Breast epithelium (tissue), 3 donors: ENCODE data around the gene RPL23.
"Not testable (repeated sequence)": the region's sequence is repeated elsewhere in the genome, so short reads cannot be mapped to it uniquely, and the experiment has no call there.

ENCODE experiments used
- CTCF ChIP-seq, 3 donors: fragments of 450-650 bp; IDR thresholded peaks; one replicate each; pipeline ENCODE4 v1.5.1; 2016 to 2017; ENCODE audit warnings: antibody characterized with exemption in 3 of 3, mild to moderate bottlenecking in 3 of 3, moderate library complexity in 3 of 3
- POLR2A ChIP-seq: fragments of 450-650 bp; IDR thresholded peaks from one replicate; pipeline ENCODE4 v1.6.1; 2016; ENCODE audit warnings: antibody characterized with exemption, mild to moderate bottlenecking, moderate library complexity
- POLR2AphosphoS5 ChIP-seq, 3 donors: sonication (generic); formaldehyde crosslinking; IDR thresholded peaks; one replicate each; pipeline ENCODE4 v1.6.1; 2017; ENCODE audit warnings: antibody characterized with exemption in 3 of 3

- TF ChIP-seq POLR2A; CTCF (IDR thresholded peaks at IDR 0.05); POLR2AphosphoS5 (IDR thresholded peaks at IDR 0.05): not testable (repeated sequence)
These were observed 1.7 kb upstream of the RPL23 start for GRCh38 chr17:38855101-38855714.
